ENCODE measurements around the gene NPAS4.
"Not testable (repeated sequence)": the region's sequence is repeated elsewhere in the genome, so short reads cannot be mapped to it uniquely, and the experiment has no call there.

Gene NPAS4

GRCh38 chr11:66420671-66421476 is at the start of gene NPAS4:
TSS of gene NPAS4 (plus strand) at chr11:66421035. CDS start at chr11:66421180, 145 bp downstream.
- H3K4me3 ChIP-seq (ENCODE audit: low read depth in 1 of 2, low read length in 2 of 2) = peak within 1 kb of the TSS in 1 of 2 donors; percentile 39
- H3K27me3 ChIP-seq (ENCODE audit: control insufficient read depth in 1 of 2, insufficient read depth in 2 of 2, low read length in 2 of 2) = no peaks in the 10 kb centered on the region
- no peaks in the 10 kb centered on the region for H3K9me3 ChIP-seq (ENCODE audit: low read length)
- H3K4me1 ChIP-seq (ENCODE audit: insufficient read depth, low read length) = peaks cover 34% of the 10 kb centered on the region
- H3K27ac ChIP-seq (ENCODE audit: low read depth, low read length) = no peak within 1 kb of the TSS
- no peak within 1 kb of the TSS for H3K9ac ChIP-seq (ENCODE audit: low read length)
- peaks cover 52% of the 10 kb centered on the region for H3K36me3 ChIP-seq (ENCODE audit: insufficient read depth, low read length)

GRCh38 chr11:66371627-66372415 is 49.0 kb upstream of the NPAS4 start, which contains the start of gene SLC29A2:
TSS of gene SLC29A2 (minus strand) at chr11:66371760. CDS start at chr11:66371591, 169 bp downstream.
- H3K27ac ChIP-seq (ENCODE audit: low read depth, low read length) = no peak within 1 kb of the TSS
- peaks cover 6% of the 10 kb centered on the region for H3K4me1 ChIP-seq (ENCODE audit: insufficient read depth, low read length)
- no peaks in the 10 kb centered on the region for H3K9me3 ChIP-seq (ENCODE audit: low read length)
- H3K9ac ChIP-seq (ENCODE audit: low read length) = no peak within 1 kb of the TSS
- H3K36me3 ChIP-seq (ENCODE audit: insufficient read depth, low read length) = no peaks in the 10 kb centered on the region
- peaks cover 18 to 46% of the 10 kb centered on the region in 2 donors for H3K27me3 ChIP-seq (ENCODE audit: control insufficient read depth in 1 of 2, insufficient read depth in 2 of 2, low read length in 2 of 2)
- H3K4me3 ChIP-seq (ENCODE audit: low read depth in 1 of 2, low read length in 2 of 2) = peak within 1 kb of the TSS; percentile 40 to 45

- Histone ChIP-seq H3K9ac (ENCODE audit: low read length) (no peak overlapping the region), H3K4me3 (ENCODE audit: low read depth in 1 of 2, low read length in 2 of 2) (no peak overlapping the region), H3K27me3 (ENCODE audit: control insufficient read depth in 1 of 2, insufficient read depth in 2 of 2, low read length in 2 of 2) (peaks cover 18 to 44% of the 10 kb centered on the region in 2 donors), H3K4me1 (ENCODE audit: insufficient read depth, low read length) (peaks cover 6% of the 10 kb centered on the region), H3K9me3 (ENCODE audit: low read length) (no peaks in the 10 kb centered on the region), H3K27ac (ENCODE audit: low read depth, low read length) (no peak overlapping the region), H3K36me3 (ENCODE audit: insufficient read depth, low read length) (no peaks in the 10 kb centered on the region)
Observed at GRCh38 chr11:66373265-66373664, 47.6 kb upstream of the NPAS4 start.

- H3K4me3 ChIP-seq (ENCODE audit: low read depth in 1 of 2, low read length in 2 of 2); H3K9ac ChIP-seq (ENCODE audit: low read length); H3K9me3 ChIP-seq (ENCODE audit: low read length); H3K4me1 ChIP-seq (ENCODE audit: insufficient read depth, low read length); H3K36me3 ChIP-seq (ENCODE audit: insufficient read depth, low read length); H3K27ac ChIP-seq (ENCODE audit: low read depth, low read length): not testable (repeated sequence)
- peaks cover 18 to 41% of the 10 kb centered on the region in 2 donors for H3K27me3 ChIP-seq (ENCODE audit: control insufficient read depth in 1 of 2, insufficient read depth in 2 of 2, low read length in 2 of 2)
Observed at GRCh38 chr11:66373690-66374287, 47.0 kb upstream of the NPAS4 start.

- H3K4me1 ChIP-seq (ENCODE audit: insufficient read depth, low read length); H3K27me3 ChIP-seq (ENCODE audit: control insufficient read depth in 1 of 2, insufficient read depth in 2 of 2, low read length in 2 of 2); H3K9me3 ChIP-seq (ENCODE audit: low read length); H3K36me3 ChIP-seq (ENCODE audit: insufficient read depth, low read length); H3K9ac ChIP-seq (ENCODE audit: low read length); H3K27ac ChIP-seq (ENCODE audit: low read depth, low read length); H3K4me3 ChIP-seq (ENCODE audit: low read depth in 1 of 2, low read length in 2 of 2): not testable (repeated sequence)
Observed at GRCh38 chr11:66380264-66380663, 40.6 kb upstream of the NPAS4 start.

- H3K4me3 ChIP-seq (ENCODE audit: low read depth in 1 of 2, low read length in 2 of 2) = not testable (repeated sequence)
Observed at GRCh38 chr11:66384316-66384715, 36.5 kb upstream of the NPAS4 start.

GRCh38 chr11:66386171-66387069 is 34.4 kb upstream of the NPAS4 start:
- H3K4me3 ChIP-seq (ENCODE audit: low read depth in 1 of 2, low read length in 2 of 2) = peak overlapping the region in 1 of 2 donors; percentile 45

More at GRCh38 chr11:66384316-66384715, 36.5 kb upstream of the NPAS4 start:
- not testable (repeated sequence) for H3K4me1 ChIP-seq (ENCODE audit: insufficient read depth, low read length); H3K36me3 ChIP-seq (ENCODE audit: insufficient read depth, low read length); H3K27ac ChIP-seq (ENCODE audit: low read depth, low read length); H3K27me3 ChIP-seq (ENCODE audit: control insufficient read depth in 1 of 2, insufficient read depth in 2 of 2, low read length in 2 of 2); H3K9ac ChIP-seq (ENCODE audit: low read length); H3K9me3 ChIP-seq (ENCODE audit: low read length)

GRCh38 chr11:66388780-66389386 is 32.0 kb upstream of the NPAS4 start:
- no peaks in the 10 kb centered on the region for H3K36me3 ChIP-seq (ENCODE audit: insufficient read depth, low read length)
- H3K9me3 ChIP-seq (ENCODE audit: low read length) = no peaks in the 10 kb centered on the region
- no peaks in the 10 kb centered on the region for H3K27me3 ChIP-seq (ENCODE audit: control insufficient read depth in 1 of 2, insufficient read depth in 2 of 2, low read length in 2 of 2)
- H3K27ac ChIP-seq (ENCODE audit: low read depth, low read length) = no peak overlapping the region
- peaks cover 7% of the 10 kb centered on the region for H3K4me1 ChIP-seq (ENCODE audit: insufficient read depth, low read length)
- H3K4me3 ChIP-seq (ENCODE audit: low read depth in 1 of 2, low read length in 2 of 2) = no peak overlapping the region
- no peak overlapping the region for H3K9ac ChIP-seq (ENCODE audit: low read length)

More at GRCh38 chr11:66386171-66387069, 34.4 kb upstream of the NPAS4 start:
- Histone ChIP-seq H3K27ac (ENCODE audit: low read depth, low read length) (no peak overlapping the region), H3K9me3 (ENCODE audit: low read length) (no peaks in the 10 kb centered on the region), H3K27me3 (ENCODE audit: control insufficient read depth in 1 of 2, insufficient read depth in 2 of 2, low read length in 2 of 2) (no peaks in the 10 kb centered on the region), H3K36me3 (ENCODE audit: insufficient read depth, low read length) (no peaks in the 10 kb centered on the region), H3K9ac (ENCODE audit: low read length) (no peak overlapping the region), H3K4me1 (ENCODE audit: insufficient read depth, low read length) (peaks cover 7% of the 10 kb centered on the region)

GRCh38 chr11:66391322-66391721 is 29.5 kb upstream of the NPAS4 start:
- Histone ChIP-seq H3K4me1 (ENCODE audit: insufficient read depth, low read length) (peaks cover 3% of the 10 kb centered on the region), H3K36me3 (ENCODE audit: insufficient read depth, low read length) (no peaks in the 10 kb centered on the region), H3K9ac (ENCODE audit: low read length) (no peak overlapping the region), H3K27me3 (ENCODE audit: control insufficient read depth in 1 of 2, insufficient read depth in 2 of 2, low read length in 2 of 2) (no peaks in the 10 kb centered on the region), H3K4me3 (ENCODE audit: low read depth in 1 of 2, low read length in 2 of 2) (no peak overlapping the region), H3K9me3 (ENCODE audit: low read length) (no peaks in the 10 kb centered on the region), H3K27ac (ENCODE audit: low read depth, low read length) (no peak overlapping the region)

- no peak overlapping the region for H3K4me3 ChIP-seq (ENCODE audit: low read depth in 1 of 2, low read length in 2 of 2)
- H3K27ac ChIP-seq (ENCODE audit: low read depth, low read length) = no peak overlapping the region
- no peaks in the 10 kb centered on the region for H3K27me3 ChIP-seq (ENCODE audit: control insufficient read depth in 1 of 2, insufficient read depth in 2 of 2, low read length in 2 of 2)
- no peaks in the 10 kb centered on the region for H3K9me3 ChIP-seq (ENCODE audit: low read length)
- H3K9ac ChIP-seq (ENCODE audit: low read length) = no peak overlapping the region
- no peaks in the 10 kb centered on the region for H3K36me3 ChIP-seq (ENCODE audit: insufficient read depth, low read length)
- no peaks in the 10 kb centered on the region for H3K4me1 ChIP-seq (ENCODE audit: insufficient read depth, low read length)
Observed at GRCh38 chr11:66393954-66394353, 26.9 kb upstream of the NPAS4 start.
